GM12891 (cell line): Measurements from ENCODE around the gene ATP1A3.

Experiments
- DNase-seq: peaks from one replicate; pipeline ENCODE4 v3.0.0; 2011; ENCODE audit warnings: low spot score; ENCODE audit not compliant: insufficient read length
- FAIRE-seq: peaks from 2 replicates; lab custom pipeline; 2011; peaks lifted over from hg19 to GRCh38; lab: Jason Lieb, UNC
- PAX5 ChIP-seq: IDR thresholded peaks from 2 replicates; pipeline ENCODE4 v1.6.1; 2011; ENCODE audit warnings: low read length, moderate library complexity, mild to moderate bottlenecking; ENCODE audit not compliant: insufficient read depth, severe bottlenecking
- POLR2A ChIP-seq: IDR thresholded peaks from 2 replicates; pipeline ENCODE4 v1.6.1; 2011; ENCODE audit warnings: low read depth, low read length, control low read depth
- POLR2AphosphoS5 ChIP-seq: IDR thresholded peaks from 2 replicates; pipeline ENCODE4 v1.6.1; 2011; ENCODE audit warnings: low read depth, low read length, control low read depth
- POU2F2 ChIP-seq: IDR thresholded peaks from 2 replicates; pipeline ENCODE4 v1.6.1; 2011; ENCODE audit warnings: low read depth, mild to moderate bottlenecking, control low read depth, low read length, moderate library complexity
- SPI1 ChIP-seq: IDR thresholded peaks from 2 replicates; pipeline ENCODE4 v1.6.1; 2011; ENCODE audit warnings: low read depth, low read length, control low read depth
- TAF1 ChIP-seq: IDR thresholded peaks from 2 replicates; pipeline ENCODE4 v1.6.1; 2011; ENCODE audit warnings: low read depth, low read length, control low read depth

The ATP1A3 gene

GRCh38 chr19:41932259-41932719 lies 61.7 kb downstream of the ATP1A3 start:
- no peak for FAIRE-seq
- TF ChIP-seq POLR2A: no peak
- no peak for DNase-seq

GRCh38 chr19:41930926-41931592 lies 63.0 kb downstream of the ATP1A3 start:
- TF ChIP-seq POLR2AphosphoS5: no peak
- no peak for TF ChIP-seq TAF1
- no peak for TF ChIP-seq PAX5
- no peak for TF ChIP-seq SPI1
- TF ChIP-seq POLR2A: no peak
- no peak for TF ChIP-seq POU2F2
- DNase-seq (no peak), FAIRE-seq (no peak)

- no peak for TF ChIP-seq TAF1
- TF ChIP-seq PAX5: no peak
- TF ChIP-seq POLR2A: no peak
- TF ChIP-seq POU2F2: no peak
- no peak for TF ChIP-seq POLR2AphosphoS5
- TF ChIP-seq SPI1: peak; percentile 40; the same call in 1 of the 2 replicates
- DNase-seq (no peak), FAIRE-seq (peak; percentile 52)
Observed at GRCh38 chr19:41930322-41930722, 63.7 kb downstream of the ATP1A3 start.

- FAIRE-seq (no peak), DNase-seq (no peak)
- no peak for TF ChIP-seq PAX5
- TF ChIP-seq TAF1: no peak
- TF ChIP-seq POLR2A: no peak
- no peak for TF ChIP-seq POU2F2
- TF ChIP-seq SPI1: no peak
- TF ChIP-seq POLR2AphosphoS5: no peak
Observed at GRCh38 chr19:41929536-41930071, 64.4 kb downstream of the ATP1A3 start.

GRCh38 chr19:41928754-41929535 lies 65.1 kb downstream of the ATP1A3 start:
- no peak for DNase-seq
- TF ChIP-seq POLR2AphosphoS5 (no peak), TAF1 (no peak), POLR2A (no peak), POU2F2 (no peak), SPI1 (peak; percentile 85), PAX5 (no peak)
- peak; percentile 98 for FAIRE-seq

GRCh38 chr19:41928221-41928683 lies 65.8 kb downstream of the ATP1A3 start, which contains the start of gene ERFL:
ERFL (minus strand) TSS chr19:41928449; CDS start chr19:41912919, 15,530 bp downstream.
- no peak for TF ChIP-seq POLR2AphosphoS5
- no peak for TF ChIP-seq PAX5
- no peak for TF ChIP-seq SPI1
- no peak for TF ChIP-seq TAF1
- no peak for TF ChIP-seq POU2F2
- DNase-seq: no peak
- FAIRE-seq: peak; percentile 71

GRCh38 chr19:41927497-41928192 lies 66.4 kb downstream of the ATP1A3 start:
- no peak for FAIRE-seq
- no peak for DNase-seq
- no peak for TF ChIP-seq PAX5
- TF ChIP-seq TAF1: no peak
- no peak for TF ChIP-seq POU2F2
- TF ChIP-seq POLR2AphosphoS5: no peak
- no peak for TF ChIP-seq SPI1
- no peak for TF ChIP-seq POLR2A

GRCh38 chr19:41926763-41927496 lies 67.1 kb downstream of the ATP1A3 start:
- DNase-seq: no peak
- no peak for FAIRE-seq
- TF ChIP-seq POLR2A (no peak), POU2F2 (no peak), TAF1 (no peak), SPI1 (no peak), PAX5 (no peak), POLR2AphosphoS5 (no peak)
